H1 (cell line): ENCODE results near the gene SH3PXD2A. TPM values are rescaled to one million over a fixed set of nuclear protein-coding genes. Genes with fewer than 3 reads are reported as not detected.

ENCODE experiments used
- CTCF ChIA-PET: fragments of 300-600 bp; sonication (Branson Sonifier 250); formaldehyde crosslinking; loops from one replicate; lab custom pipeline; 2021; ENCODE audit not compliant: partially characterized antibody; lab: Charles Lee
- POLR2A ChIA-PET: fragments of 300-600 bp; sonication (Branson Sonifier 250); formaldehyde crosslinking; loops from one replicate; lab custom pipeline; 2021; ENCODE audit warnings: inconsistent platforms; ENCODE audit not compliant: partially characterized antibody; lab: Charles Lee
- DNase-seq, 2 experiments: peaks; one replicate each; pipeline versions ENCODE4 v3.0.0 to v3.0.0-alpha.2; 2010 to 2022; ENCODE audit warnings: low spot score in 2 of 2, low read depth in 1 of 2, mixed read lengths in 1 of 2
- FAIRE-seq: peaks from 2 replicates; lab custom pipeline; 2011; peaks lifted over from hg19 to GRCh38; lab: Jason Lieb, UNC
- H2AFZ ChIP-seq: 2 replicates; pipeline ENCODE4 v1.8.1; 2012; ENCODE audit warnings: low read length, inconsistent platforms
- H2AK5ac ChIP-seq: 2 replicates; pipeline ENCODE4 v1.6.1; 2013; ENCODE audit warnings: low read depth, low read length
- H2BK120ac ChIP-seq: replicated peaks from 2 replicates; pipeline ENCODE3; 2013; ENCODE audit warnings: low read depth, low read length, inconsistent platforms
- H2BK12ac ChIP-seq: 2 replicates; pipeline ENCODE4 v1.6.1; 2013; ENCODE audit warnings: low read depth, low read length
- H2BK15ac ChIP-seq: 2 replicates; pipeline ENCODE4 v1.6.1; 2013; ENCODE audit warnings: low read length
- H2BK20ac ChIP-seq: 2 replicates; pipeline ENCODE4 v1.6.1; 2013; ENCODE audit warnings: low read length
- H2BK5ac ChIP-seq: 2 replicates; pipeline ENCODE4 v1.6.1; 2013; ENCODE audit warnings: low read depth, low read length
- H3K14ac ChIP-seq: 2 replicates; pipeline ENCODE4 v1.6.1; 2013; ENCODE audit warnings: inconsistent platforms; ENCODE audit not compliant: insufficient read length
- H3K18ac ChIP-seq: 2 replicates; pipeline ENCODE4 v1.6.1; 2013; ENCODE audit warnings: low read length; ENCODE audit errors: extremely low read depth
- H3K23ac ChIP-seq: 2 replicates; pipeline ENCODE4 v1.6.1; 2013; ENCODE audit warnings: inconsistent platforms; ENCODE audit not compliant: insufficient read length
- H3K23me2 ChIP-seq: 2 replicates; pipeline ENCODE4 v1.6.1; 2013; ENCODE audit warnings: low read depth, low read length
- H3K27ac ChIP-seq: 2 replicates; pipeline ENCODE4 v1.6.1; 2011; ENCODE audit warnings: low read depth, low read length, inconsistent platforms
- H3K27me3 ChIP-seq, 4 experiments: replicated peaks in 1 of 4; 1 replicate in 1 of 4; 2 replicates in 3 of 4; pipeline versions ENCODE4 v1.6.1 to v1.8.1; 2011 to 2013; ENCODE audit warnings: low read length in 3 of 4, mild to moderate bottlenecking in 3 of 4, inconsistent platforms in 2 of 4, mixed read lengths in 2 of 4, moderate library complexity in 1 of 4; ENCODE audit not compliant: control insufficient read depth in 3 of 4, insufficient read depth in 3 of 4; ENCODE audit errors: extremely low read depth in 1 of 4
- H3K36me3 ChIP-seq, 4 experiments: 2 replicates each; pipeline versions ENCODE4 v1.6.1 to v1.8.1; 2011 to 2013; ENCODE audit warnings: mild to moderate bottlenecking in 4 of 4, low read length in 3 of 4, moderate library complexity in 2 of 4, control low read depth in 1 of 4, inconsistent platforms in 1 of 4; ENCODE audit not compliant: insufficient read depth in 4 of 4, control insufficient read depth in 2 of 4
- H3K4ac ChIP-seq: replicated peaks from 2 replicates; pipeline ENCODE3; 2013; ENCODE audit warnings: low read length, low read depth, mixed read lengths, inconsistent platforms; ENCODE audit not compliant: insufficient read length
- H3K4me1 ChIP-seq, 4 experiments: replicated peaks in 1 of 4; 1 replicate in 1 of 4; 2 replicates in 3 of 4; pipeline versions ENCODE4 v1.6.1 to v1.8.1; 2011 to 2013; ENCODE audit warnings: low read length in 3 of 4, inconsistent platforms in 2 of 4, mixed read lengths in 1 of 4; ENCODE audit not compliant: insufficient read depth in 4 of 4, control insufficient read depth in 3 of 4
- H3K4me2 ChIP-seq, 2 experiments: 2 replicates each; pipeline versions ENCODE4 v1.6.1 to v1.8.1; 2011 to 2013; ENCODE audit warnings: low read depth in 2 of 2, low read length in 2 of 2, control low read depth in 1 of 2, inconsistent platforms in 1 of 2, mild to moderate bottlenecking in 1 of 2; ENCODE audit not compliant: insufficient read depth in 1 of 2
- H3K4me3 ChIP-seq, 4 experiments: fragments of 200-600, 300-600 bp in 1 of 4; sonication (generic), shearing (Covaris generic), sonication (Bioruptor Twin) in 1 of 4; 2 replicates each; pipeline versions ENCODE4 v1.5.1 to v1.8.1; 2011 to 2016; ENCODE audit warnings: low read length in 4 of 4, low read depth in 3 of 4, control low read depth in 2 of 4, inconsistent platforms in 2 of 4, mild to moderate bottlenecking in 2 of 4, mixed read lengths in 1 of 4, moderate library complexity in 1 of 4; ENCODE audit not compliant: insufficient read depth in 2 of 4; ENCODE audit errors: extremely low read depth in 1 of 4
- H3K56ac ChIP-seq: replicated peaks from 2 replicates; pipeline ENCODE3; 2013; ENCODE audit warnings: low read depth, mild to moderate bottlenecking, mixed read lengths, low read length, inconsistent platforms; ENCODE audit not compliant: insufficient read length
- H3K79me1 ChIP-seq: 2 replicates; pipeline ENCODE4 v1.6.1; 2013; ENCODE audit warnings: low read depth, low read length, control low read depth
- H3K79me2 ChIP-seq, 2 experiments: 2 replicates each; pipeline versions ENCODE4 v1.6.1 to v1.8.1; 2012 to 2013; ENCODE audit warnings: low read length in 2 of 2, mild to moderate bottlenecking in 2 of 2, inconsistent platforms in 1 of 2; ENCODE audit not compliant: insufficient read depth in 2 of 2, control insufficient read depth in 1 of 2
- H3K9ac ChIP-seq, 4 experiments: replicated peaks in 1 of 4; 1 replicate in 1 of 4; 2 replicates in 3 of 4; pipeline versions ENCODE4 v1.6.1 to v1.8.1; 2011 to 2013; ENCODE audit warnings: low read depth in 3 of 4, low read length in 3 of 4, control low read depth in 2 of 4, mild to moderate bottlenecking in 2 of 4, moderate library complexity in 2 of 4, inconsistent platforms in 1 of 4; ENCODE audit errors: extremely low read depth in 1 of 4
- H3K9me3 ChIP-seq, 2 experiments: 2 replicates each; pipeline versions ENCODE4 v1.6.1 to v1.8.1; 2012 to 2013; ENCODE audit warnings: mild to moderate bottlenecking in 2 of 2, moderate library complexity in 2 of 2, control low read depth in 1 of 2, inconsistent platforms in 1 of 2, low read depth in 1 of 2, low read length in 1 of 2, mixed read lengths in 1 of 2; ENCODE audit not compliant: insufficient read depth in 2 of 2
- H4K20me1 ChIP-seq, 2 experiments: replicated peaks in 1 of 2; 2 replicates each; pipeline versions ENCODE3 to v1.8.1; 2011 to 2013; ENCODE audit warnings: inconsistent platforms in 2 of 2, low read length in 2 of 2, mild to moderate bottlenecking in 1 of 2; ENCODE audit not compliant: insufficient read depth in 2 of 2, control insufficient read depth in 1 of 2
- H4K5ac ChIP-seq: 2 replicates; pipeline ENCODE4 v1.6.1; 2013; ENCODE audit warnings: low read length, low read depth, mixed read lengths, inconsistent platforms; ENCODE audit not compliant: insufficient read length
- H4K8ac ChIP-seq: 2 replicates; pipeline ENCODE4 v1.8.0; 2013; ENCODE audit warnings: mild to moderate bottlenecking, moderate library complexity, low read length, inconsistent platforms; ENCODE audit not compliant: insufficient read depth; ENCODE audit errors: extremely low read depth
- H4K91ac ChIP-seq: replicated peaks from 2 replicates; pipeline ENCODE3; 2013; ENCODE audit warnings: low read length, mixed read lengths, inconsistent platforms; ENCODE audit not compliant: insufficient read length
- ASH2L ChIP-seq: fragments of 200-600, 300-600 bp; sonication (generic); IDR thresholded peaks from one replicate; pipeline ENCODE4 v1.7.1; 2017; ENCODE audit warnings: low read length
- EGR1 ChIP-seq: IDR thresholded peaks from 2 replicates; pipeline ENCODE4 v1.6.1; 2011; ENCODE audit warnings: low read depth, low read length, borderline replicate concordance
- POLR2A ChIP-seq, 2 experiments: IDR thresholded peaks; 1 replicate in 1 of 2; 2 replicates in 1 of 2; pipeline ENCODE4 v1.6.1; 2011; ENCODE audit warnings: low read depth in 2 of 2, low read length in 2 of 2, mild to moderate bottlenecking in 2 of 2; ENCODE audit errors: control extremely low read depth in 1 of 2
- POLR2AphosphoS5 ChIP-seq: IDR thresholded peaks from 2 replicates; pipeline ENCODE4 v1.6.1; 2011; ENCODE audit warnings: low read depth, low read length
- RBBP5 ChIP-seq: IDR thresholded peaks from 2 replicates; pipeline ENCODE4 v1.7.1; 2012; ENCODE audit warnings: low read depth, mild to moderate bottlenecking, inconsistent platforms, low read length, moderate library complexity, borderline replicate concordance
- SP1 ChIP-seq: IDR thresholded peaks from 2 replicates; pipeline ENCODE4 v1.6.1; 2011; ENCODE audit warnings: low read depth, low read length
- SUZ12 ChIP-seq: fragments of 200-600 bp; sonication (generic); IDR thresholded peaks from 2 replicates; pipeline ENCODE4 v1.6.1; 2012; ENCODE audit warnings: mild to moderate bottlenecking, inconsistent platforms, low read length, moderate library complexity, mixed read lengths
- TBP ChIP-seq: IDR thresholded peaks from 2 replicates; pipeline ENCODE4 v1.6.1; 2011; ENCODE audit warnings: low read depth, low read length, improper control_type of control experiment
- WGBS, 2 experiments: shearing (Covaris generic) in 1 of 2; methylation state at CpG; one replicate each; pipeline versions ENCODE4 v1.1.6 to v1.1.7; 2013 to 2015; ENCODE audit warnings: low lambda C conversion rate in 2 of 2, mixed read lengths in 2 of 2, inconsistent platforms in 1 of 2, low coverage in 1 of 2, missing lambda C conversion rate in 1 of 2; ENCODE audit not compliant: insufficient replicate concordance in 2 of 2, insufficient coverage in 1 of 2, insufficient read length in 1 of 2; ENCODE audit errors: extremely low coverage in 1 of 2, missing lambda C conversion rate in 1 of 2; 5-methylcytosine and 5-hydroxymethylcytosine counted together
- polyA plus RNA-seq, 7 experiments: library from polyadenylated mRNA; depleted of rRNA in 3 of 7; stranded (reverse) in 5 of 7; unstranded in 2 of 7; fragments of >200 nt in 5 of 7; fragments of 200-250 nt in 2 of 7; gene quantifications; 1 replicate in 5 of 7; 2 replicates in 1 of 7; 4 replicates in 1 of 7; pipeline versions ENCODE4 v1.2.1 to v1.2.3, GENCODE V29; 2011 to 2013; ENCODE audit warnings: missing spikeins in 2 of 7, mixed read lengths in 2 of 7
- total RNA-seq: library from RNA; stranded (reverse); fragmentation: NEBNext Ultra II Directional; extraction: Animal tissue kit (Norgen Biotek cat#: 25700); gene quantifications from 2 replicates; pipeline ENCODE4 v1.2.1, GENCODE V29; 2021
- TF ChIP-seq, protein P1 (sequence below): IDR thresholded peaks from 2 replicates; pipeline ENCODE4 v1.6.1; 2012; ENCODE audit warnings: inconsistent platforms
- TF ChIP-seq, protein P2 (sequence below): IDR thresholded peaks from 2 replicates; pipeline ENCODE4 v1.6.1; 2012; ENCODE audit warnings: inconsistent platforms

The SH3PXD2A gene
- total and polyA plus RNA-seq, 2 of the 8 experiments (the other 6 are each of a cell fraction or from before 2014, with no cell fraction given), result 5.4 to 16.3 TPM

GRCh38 chr10:103661198-103661950 is 194.0 kb downstream of the SH3PXD2A start:
- H3K14ac ChIP-seq, result no peak overlapping the region
- H3K9me3 ChIP-seq, result no peaks in the 10 kb centered on the region
- no peak overlapping the region; the same call in 1 of the 2 replicates for H2BK15ac ChIP-seq
- H4K5ac ChIP-seq, result peak overlapping the region; percentile 24
- H3K56ac ChIP-seq, result no peak overlapping the region
- peak overlapping the region; percentile 67; the same call in 1 of the 2 replicates for H2AFZ ChIP-seq
- H3K23ac ChIP-seq, result no peak overlapping the region
- H4K20me1 ChIP-seq, result no peaks in the 10 kb centered on the region
- H2BK20ac ChIP-seq, result no peak overlapping the region
- FAIRE-seq, result peak; percentile 42
- H3K9ac ChIP-seq, result no peak overlapping the region
- ChIA-PET CTCF (interaction anchor here (0.6 to 27.1 kb wide), 18 partner anchors 8 to 394 kb away, joined by 3 to 336 read pairs (median 6); no protein-coding TSS in a partner anchor), POLR2A (interaction anchor here (0.9 to 2.3 kb wide), 10 partner anchors 11 to 58 kb away, joined by 3 to 18 read pairs (median 4); no protein-coding TSS in a partner anchor)
- H3K18ac ChIP-seq, result peak overlapping the region; percentile 90
- H2BK5ac ChIP-seq, result peak overlapping the region; percentile 75; the same call in 1 of the 2 replicates
- H3K4me2 ChIP-seq, result peak overlapping the region; percentile 9 to 54; a peak in 3 of 4 replicates
- no peak overlapping the region for H2AK5ac ChIP-seq
- peaks cover 0 to 6% (median under 1%) of the 10 kb centered on the region in 4 experiments; a peak in 1 of 8 replicates for H3K36me3 ChIP-seq
- H4K8ac ChIP-seq, result peak overlapping the region; percentile 89
- no peak overlapping the region for H4K91ac ChIP-seq
- DNase-seq, result peak; percentile 56 to 78
- 0 out of 2 replicates have a peak, but pooled peaks cover 7% of the 10 kb centered on the region for H3K79me1 ChIP-seq
- H3K79me2 ChIP-seq, result no peaks in the 10 kb centered on the region
- no peaks in the 10 kb centered on the region; a peak in 1 of 7 replicates for H3K27me3 ChIP-seq
- no peaks in the 10 kb centered on the region for H3K23me2 ChIP-seq
- H3K4ac ChIP-seq, result no peak overlapping the region
- peak overlapping the region in 1 of 4 experiments; percentile 51; a peak in 2 of 8 replicates for H3K4me3 ChIP-seq
- WGBS, 2 experiments, result 43% methylated on average over 15 of the region's 48 CpGs; no CpG with 5 or more reads in 1 of the 2 experiments
- peak overlapping the region; percentile 68; the same call in 1 of the 2 replicates for H2BK12ac ChIP-seq
- no peak overlapping the region for H2BK120ac ChIP-seq
- peak overlapping the region; percentile 54; the same call in 1 of the 2 replicates for H3K27ac ChIP-seq
- peaks cover 0 to 27% (median 18%) of the 10 kb centered on the region in 4 experiments; a peak in 6 of 7 replicates for H3K4me1 ChIP-seq
- TF ChIP-seq SP1 (0 out of 2 replicates have a peak, but pooled peaks have one; percentile 27), POLR2AphosphoS5 (peak; percentile 40; the same call in 1 of the 2 replicates), TBP (peak; percentile 29; the same call in 1 of the 2 replicates), ASH2L (peak; percentile 66), SUZ12 (no peak), POLR2A (IDR thresholded peaks at IDR 0.05; ENCODE audit: control extremely low read depth in 1 of 2, low read depth in 2 of 2, low read length in 2 of 2) (0 out of 3 replicates have a peak, but pooled peaks of 1 of the 2 experiments have one; percentile 33), RBBP5 (peak; percentile 77), EGR1 (peak; percentile 33; the same call in 1 of the 2 replicates)
- TF ChIP-seq, protein P1, sequence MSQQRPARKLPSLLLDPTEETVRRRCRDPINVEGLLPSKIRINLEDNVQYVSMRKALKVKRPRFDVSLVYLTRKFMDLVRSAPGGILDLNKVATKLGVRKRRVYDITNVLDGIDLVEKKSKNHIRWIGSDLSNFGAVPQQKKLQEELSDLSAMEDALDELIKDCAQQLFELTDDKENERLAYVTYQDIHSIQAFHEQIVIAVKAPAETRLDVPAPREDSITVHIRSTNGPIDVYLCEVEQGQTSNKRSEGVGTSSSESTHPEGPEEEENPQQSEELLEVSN, result peak; percentile 91
- TF ChIP-seq, protein P2, sequence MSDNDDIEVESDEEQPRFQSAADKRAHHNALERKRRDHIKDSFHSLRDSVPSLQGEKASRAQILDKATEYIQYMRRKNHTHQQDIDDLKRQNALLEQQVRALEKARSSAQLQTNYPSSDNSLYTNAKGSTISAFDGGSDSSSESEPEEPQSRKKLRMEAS, result peak; percentile 43; the same call in 1 of the 2 replicates
